Measurements from ENCODE around the gene TRRAP.

Gene TRRAP

GRCh38 chr7:99029466-99030435 is 151.4 kb downstream of the TRRAP start:
- H3K27me3 Mint-ChIP-seq, result no peaks in the 10 kb centered on the region
- no peak overlapping the region for H3K27ac Mint-ChIP-seq
- no peak overlapping the region for H3K4me3 Mint-ChIP-seq
- H3K9me3 Mint-ChIP-seq, result no peaks in the 10 kb centered on the region
- DNase-seq (ENCODE audit: low spot score in 2 of 2), result no peak
- ATAC-seq (ENCODE audit: low read depth), result no peak
- H3K4me1 Mint-ChIP-seq, result no peaks in the 10 kb centered on the region
- H3K36me3 Mint-ChIP-seq, result peaks cover 25% of the 10 kb centered on the region

GRCh38 chr7:99030457-99030856 is 152.1 kb downstream of the TRRAP start:
- peaks cover 27% of the 10 kb centered on the region for H3K36me3 Mint-ChIP-seq

DNA sequence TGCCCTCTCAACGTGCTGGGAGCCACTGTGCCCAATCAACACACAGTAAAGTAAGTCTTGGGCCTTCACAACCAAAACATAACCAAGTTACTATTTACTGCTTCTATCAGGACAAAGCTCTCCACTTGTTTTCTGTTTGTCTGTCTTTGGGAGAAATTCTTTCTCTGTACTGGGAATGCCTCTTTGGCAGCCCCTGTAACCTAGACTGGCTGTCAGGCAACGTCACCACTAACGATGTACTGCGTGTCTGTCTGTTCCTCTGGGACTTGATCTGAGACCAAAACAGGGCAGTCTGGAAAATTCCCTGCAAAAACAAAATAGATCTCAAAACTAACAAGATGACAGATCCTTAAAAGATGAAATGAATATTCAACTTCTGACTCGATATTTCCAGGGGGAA is 152.6 kb downstream of the TRRAP start:
- H3K4me3 Mint-ChIP-seq, result no peak overlapping the region
- ATAC-seq (ENCODE audit: low read depth) (no peak), DNase-seq (ENCODE audit: low spot score in 2 of 2) (no peak)
- no peaks in the 10 kb centered on the region for H3K4me1 Mint-ChIP-seq
- H3K9me3 Mint-ChIP-seq, result no peaks in the 10 kb centered on the region
- H3K36me3 Mint-ChIP-seq, result peaks cover 31% of the 10 kb centered on the region
- no peaks in the 10 kb centered on the region for H3K27me3 Mint-ChIP-seq
- H3K27ac Mint-ChIP-seq, result peak overlapping the region; percentile 58

More at GRCh38 chr7:99030457-99030856, 152.1 kb downstream of the TRRAP start:
- Mint-ChIP-seq H3K9me3 (no peaks in the 10 kb centered on the region), H3K27ac (no peak overlapping the region), H3K4me3 (no peak overlapping the region), H3K27me3 (no peaks in the 10 kb centered on the region), H3K4me1 (no peaks in the 10 kb centered on the region)
- ATAC-seq (ENCODE audit: low read depth), result no peak
- DNase-seq (ENCODE audit: low spot score in 2 of 2), result no peak

DNA sequence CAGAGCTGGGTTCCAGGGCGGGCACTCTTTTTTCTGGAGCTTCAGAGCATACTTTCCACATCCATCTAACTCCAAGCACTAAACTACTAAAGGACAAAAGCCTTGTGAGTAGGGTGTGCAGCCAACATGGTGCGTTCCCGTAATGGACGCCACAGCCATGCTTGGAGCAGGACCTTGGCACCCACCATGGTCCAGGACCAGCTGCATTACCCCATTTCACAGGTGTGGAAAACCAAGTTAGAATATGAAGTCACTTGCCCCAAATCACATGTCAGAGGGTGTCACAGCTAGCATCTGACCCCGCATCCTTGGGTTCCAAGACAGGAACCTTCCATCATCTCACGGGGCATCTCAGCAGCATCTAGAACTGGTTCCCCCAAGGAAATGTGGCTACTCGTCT is 153.2 kb downstream of the TRRAP start:
- Mint-ChIP-seq H3K27ac (peak overlapping the region; percentile 58), H3K4me3 (no peak overlapping the region), H3K36me3 (peaks cover 32% of the 10 kb centered on the region), H3K27me3 (no peaks in the 10 kb centered on the region), H3K9me3 (no peaks in the 10 kb centered on the region), H3K4me1 (no peaks in the 10 kb centered on the region)
- ATAC-seq (ENCODE audit: low read depth) (no peak), DNase-seq (ENCODE audit: low spot score in 2 of 2) (no peak)

- H3K4me3 Mint-ChIP-seq, result no peak overlapping the region
- H3K4me1 Mint-ChIP-seq, result no peaks in the 10 kb centered on the region
- DNase-seq (ENCODE audit: low spot score in 2 of 2) (no peak), ATAC-seq (ENCODE audit: low read depth) (no peak)
- no peak overlapping the region for H3K27ac Mint-ChIP-seq
- peaks cover 29% of the 10 kb centered on the region for H3K36me3 Mint-ChIP-seq
- H3K27me3 Mint-ChIP-seq, result no peaks in the 10 kb centered on the region
- H3K9me3 Mint-ChIP-seq, result no peaks in the 10 kb centered on the region
Measured at GRCh38 chr7:99032928-99033327, 154.6 kb downstream of the TRRAP start.

DNA sequence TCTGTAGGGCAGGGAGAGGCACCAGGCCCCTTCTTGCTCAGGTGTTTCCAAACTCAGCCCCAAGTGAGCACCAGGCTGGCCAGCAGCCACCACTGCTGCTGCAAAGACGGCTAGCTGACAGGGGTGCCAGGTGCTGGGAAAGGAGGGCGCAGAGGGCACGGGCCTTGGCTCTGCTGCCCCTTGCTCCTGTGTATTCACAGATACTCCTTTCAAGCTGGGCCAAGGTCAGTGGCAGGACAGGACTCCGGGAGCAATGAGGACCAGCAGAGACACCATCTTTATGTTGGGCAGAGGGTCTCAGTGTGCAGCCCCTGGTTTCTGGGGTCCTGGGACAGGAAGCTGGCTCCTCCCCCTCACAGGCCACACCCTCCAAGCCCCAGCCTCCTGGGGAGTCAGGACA is 155.4 kb downstream of the TRRAP start:
- Mint-ChIP-seq H3K27ac (no peak overlapping the region), H3K27me3 (no peaks in the 10 kb centered on the region), H3K4me1 (no peaks in the 10 kb centered on the region), H3K9me3 (no peaks in the 10 kb centered on the region), H3K36me3 (peaks cover 33% of the 10 kb centered on the region), H3K4me3 (no peak overlapping the region)
- no peak for DNase-seq (ENCODE audit: low spot score in 2 of 2)
- no peak for ATAC-seq (ENCODE audit: low read depth)

GRCh38 chr7:99034932-99035722 is 156.8 kb downstream of the TRRAP start:
- peaks cover 38% of the 10 kb centered on the region for H3K36me3 Mint-ChIP-seq
- no peak overlapping the region for H3K4me3 Mint-ChIP-seq
- no peaks in the 10 kb centered on the region for H3K27me3 Mint-ChIP-seq
- H3K9me3 Mint-ChIP-seq, result no peaks in the 10 kb centered on the region
- DNase-seq (ENCODE audit: low spot score in 2 of 2) (no peak), ATAC-seq (ENCODE audit: low read depth) (no peak)
- no peaks in the 10 kb centered on the region for H3K4me1 Mint-ChIP-seq
- H3K27ac Mint-ChIP-seq, result peak overlapping the region; percentile 59

GRCh38 chr7:99035723-99036545 is 157.6 kb downstream of the TRRAP start:
- H3K4me1 Mint-ChIP-seq, result no peaks in the 10 kb centered on the region
- peaks cover 41% of the 10 kb centered on the region for H3K36me3 Mint-ChIP-seq
- peak overlapping the region; percentile 59 for H3K27ac Mint-ChIP-seq
- no peaks in the 10 kb centered on the region for H3K27me3 Mint-ChIP-seq
- DNase-seq (ENCODE audit: low spot score in 2 of 2) (no peak), ATAC-seq (ENCODE audit: low read depth) (no peak)
- no peak overlapping the region for H3K4me3 Mint-ChIP-seq
- no peaks in the 10 kb centered on the region for H3K9me3 Mint-ChIP-seq

- Mint-ChIP-seq H3K27me3 (no peaks in the 10 kb centered on the region), H3K4me1 (no peaks in the 10 kb centered on the region), H3K27ac (peak overlapping the region; percentile 31), H3K9me3 (no peaks in the 10 kb centered on the region), H3K36me3 (peaks cover 37% of the 10 kb centered on the region), H3K4me3 (no peak overlapping the region)
- DNase-seq (ENCODE audit: low spot score in 2 of 2) (no peak), ATAC-seq (ENCODE audit: low read depth) (no peak)
Measured at GRCh38 chr7:99036546-99037111, 158.3 kb downstream of the TRRAP start.

- H3K27me3 Mint-ChIP-seq, result no peaks in the 10 kb centered on the region
- ATAC-seq (ENCODE audit: low read depth), result no peak
- DNase-seq (ENCODE audit: low spot score in 2 of 2), result no peak
- no peaks in the 10 kb centered on the region for H3K9me3 Mint-ChIP-seq
- H3K36me3 Mint-ChIP-seq, result peaks cover 35% of the 10 kb centered on the region
- no peaks in the 10 kb centered on the region for H3K4me1 Mint-ChIP-seq
- no peak overlapping the region for H3K4me3 Mint-ChIP-seq
- H3K27ac Mint-ChIP-seq, result no peak overlapping the region
Measured at GRCh38 chr7:99037327-99037940, 159.1 kb downstream of the TRRAP start.

DNA sequence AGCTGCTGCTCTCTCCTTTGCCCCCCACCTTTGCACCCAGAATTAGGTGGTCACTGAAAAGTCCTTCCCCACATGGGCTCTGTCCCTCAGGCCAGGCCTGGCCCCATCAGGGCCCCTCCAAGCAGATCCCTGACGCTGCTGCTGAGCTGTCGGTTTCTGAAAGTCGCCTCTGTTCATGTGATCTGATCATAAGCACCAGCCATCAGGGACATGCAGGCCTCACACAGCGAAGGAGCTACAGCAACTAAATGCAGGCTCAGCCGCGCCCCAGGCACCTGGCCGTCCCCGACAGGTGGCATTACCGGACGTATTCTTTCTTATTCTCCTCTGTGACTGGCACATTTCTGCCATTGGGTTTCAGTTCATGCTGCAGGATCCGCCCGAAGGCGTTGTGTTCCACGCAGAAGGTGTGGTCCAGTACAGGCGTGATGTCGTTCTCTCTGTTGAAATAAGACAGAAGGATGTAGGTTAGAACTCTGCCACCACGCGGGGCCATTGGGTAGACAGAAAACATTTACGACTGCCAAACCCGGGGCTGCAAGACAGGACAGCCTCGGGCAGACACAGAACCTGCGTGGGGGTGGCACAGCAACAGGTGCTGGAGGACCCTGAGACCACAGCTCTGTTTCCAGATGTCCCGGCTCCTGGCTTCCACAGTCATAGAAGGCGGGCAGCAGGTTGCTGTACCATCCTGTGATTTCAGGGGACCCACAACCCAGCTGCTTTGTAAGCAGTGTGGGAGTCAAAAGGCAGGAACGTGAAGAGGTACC is 159.9 kb downstream of the TRRAP start:
- no peak for ATAC-seq (ENCODE audit: low read depth)
- DNase-seq (ENCODE audit: low spot score in 2 of 2), result no peak
- no peaks in the 10 kb centered on the region for H3K27me3 Mint-ChIP-seq
- H3K4me1 Mint-ChIP-seq, result no peaks in the 10 kb centered on the region
- H3K27ac Mint-ChIP-seq, result no peak overlapping the region
- no peak overlapping the region for H3K4me3 Mint-ChIP-seq
- H3K9me3 Mint-ChIP-seq, result no peaks in the 10 kb centered on the region
- H3K36me3 Mint-ChIP-seq, result peaks cover 37% of the 10 kb centered on the region

GRCh38 chr7:99039384-99039891 is 161.1 kb downstream of the TRRAP start:
- Mint-ChIP-seq H3K27ac (peak overlapping the region; percentile 58), H3K9me3 (no peaks in the 10 kb centered on the region), H3K4me3 (no peak overlapping the region), H3K27me3 (no peaks in the 10 kb centered on the region), H3K4me1 (no peaks in the 10 kb centered on the region), H3K36me3 (peaks cover 45% of the 10 kb centered on the region)
- no peak for DNase-seq (ENCODE audit: low spot score in 2 of 2)
- no peak for ATAC-seq (ENCODE audit: low read depth)
